GM18502 (cell line): Measurements from ENCODE around the gene SUGCT.

Experiments used
- ATAC-seq: cut with Tn5 transposase; IDR thresholded peaks from one replicate; pipeline ENCODE4 v1.9.1; 2021; ENCODE audit warnings: mild to moderate bottlenecking; ENCODE audit not compliant: unreplicated experiment, poor library complexity

Gene SUGCT

DNA sequence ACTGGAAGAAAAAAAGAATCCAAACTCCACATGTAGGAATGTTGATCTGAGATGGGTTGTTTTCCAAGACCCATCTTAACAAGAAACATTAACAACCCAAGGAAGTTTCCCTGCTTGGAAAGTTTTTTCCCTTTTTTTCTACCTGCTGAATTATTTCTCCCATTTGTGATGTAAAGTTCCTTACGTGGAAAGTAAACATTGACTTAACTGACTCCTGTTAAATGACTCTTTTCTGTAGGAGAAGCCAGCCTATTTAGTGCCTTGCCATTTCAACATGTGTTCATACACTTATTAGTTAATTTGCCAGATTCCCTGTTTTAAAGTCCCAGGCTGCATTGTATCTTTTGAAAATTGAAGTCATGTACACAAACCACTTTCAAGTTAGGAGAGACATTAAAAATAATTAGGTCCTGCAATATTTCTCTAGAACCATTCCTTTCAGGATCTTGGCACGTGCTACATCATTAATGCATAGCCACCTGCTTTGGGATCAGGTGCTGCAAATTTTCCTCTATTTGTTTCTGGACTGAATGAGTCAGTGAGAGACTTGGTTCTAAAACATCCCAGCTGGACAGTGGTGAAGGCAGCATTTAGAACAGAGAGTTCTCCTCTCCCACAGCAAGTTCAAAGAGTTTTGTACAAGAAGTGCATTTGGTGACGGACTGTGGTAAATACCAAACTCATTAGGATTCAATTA lies 698.5 kb downstream of the SUGCT start:
- no peak for ATAC-seq

DNA sequence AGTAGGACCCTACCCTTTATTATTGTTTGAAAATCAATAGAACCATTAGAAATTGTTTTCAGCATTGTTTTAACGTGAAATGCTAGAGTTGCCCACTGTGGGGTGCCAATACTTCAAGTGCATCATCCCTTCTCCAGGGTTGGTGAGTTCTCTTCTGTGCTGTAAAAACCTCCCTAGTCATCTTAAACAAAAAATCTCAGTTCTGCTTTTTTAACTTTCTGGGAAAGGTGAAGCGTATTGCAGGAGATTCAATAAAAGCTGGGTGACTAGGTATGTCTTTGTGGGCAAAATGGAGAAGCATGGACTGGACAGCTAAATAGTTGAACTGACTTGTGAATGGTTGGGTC lies 699.1 kb downstream of the SUGCT start:
- no peak for ATAC-seq

DNA sequence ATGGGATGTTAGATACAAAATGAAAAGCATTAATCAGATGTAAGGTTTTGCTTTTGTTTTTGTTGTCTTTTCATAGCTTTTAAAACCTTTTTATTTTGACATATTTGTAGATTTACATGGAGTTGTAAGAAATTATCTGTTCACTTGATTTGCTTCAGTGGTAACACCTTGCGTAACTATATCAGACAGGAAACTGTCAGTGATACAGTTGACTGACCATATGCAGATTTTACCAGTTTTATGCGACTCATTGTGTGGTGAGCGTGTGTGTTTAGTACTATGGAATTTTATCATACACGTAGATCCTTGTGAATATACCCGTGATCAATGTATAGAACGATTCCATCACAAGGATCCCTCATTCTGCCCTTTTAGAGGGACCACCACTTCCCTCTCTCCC lies 701.4 kb downstream of the SUGCT start:
- ATAC-seq: no peak

DNA sequence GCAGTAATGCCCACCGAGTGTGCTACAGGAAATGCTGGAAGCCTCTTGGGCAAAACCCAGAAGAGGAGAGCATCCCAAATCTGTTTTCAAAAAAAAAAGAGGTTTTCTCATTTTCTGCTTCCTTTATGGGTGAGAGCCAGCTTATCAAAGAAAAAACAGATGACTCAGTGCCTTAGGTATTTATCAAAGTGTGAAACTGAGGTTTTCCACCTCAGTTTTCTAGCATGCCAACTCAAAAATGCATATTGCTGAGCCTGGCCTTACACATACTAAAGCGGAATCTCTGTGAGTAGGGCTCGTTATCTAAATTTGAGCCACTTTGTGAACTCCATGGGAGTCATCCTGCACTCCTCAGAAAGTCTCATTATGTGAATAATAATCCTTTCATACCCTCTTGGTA lies 705.1 kb downstream of the SUGCT start:
- ATAC-seq: no peak

DNA sequence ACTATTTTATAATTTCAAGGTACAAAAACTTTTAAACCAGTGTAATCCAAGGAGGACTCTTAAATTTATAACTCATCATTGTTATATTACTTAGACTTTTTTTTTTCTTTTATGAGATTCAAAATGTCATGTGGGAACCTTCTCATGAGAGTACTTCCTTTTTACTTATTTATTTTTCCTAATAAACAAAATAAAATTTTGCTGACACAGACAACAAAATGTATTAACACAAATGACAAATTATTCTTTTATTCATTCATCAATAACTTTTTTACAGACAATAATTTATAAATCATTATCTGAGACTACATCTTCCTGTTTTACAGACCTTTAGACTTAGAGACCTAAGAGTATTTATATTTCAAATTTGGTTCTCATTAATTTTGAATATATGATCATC lies 706.2 kb downstream of the SUGCT start:
- no peak for ATAC-seq

DNA sequence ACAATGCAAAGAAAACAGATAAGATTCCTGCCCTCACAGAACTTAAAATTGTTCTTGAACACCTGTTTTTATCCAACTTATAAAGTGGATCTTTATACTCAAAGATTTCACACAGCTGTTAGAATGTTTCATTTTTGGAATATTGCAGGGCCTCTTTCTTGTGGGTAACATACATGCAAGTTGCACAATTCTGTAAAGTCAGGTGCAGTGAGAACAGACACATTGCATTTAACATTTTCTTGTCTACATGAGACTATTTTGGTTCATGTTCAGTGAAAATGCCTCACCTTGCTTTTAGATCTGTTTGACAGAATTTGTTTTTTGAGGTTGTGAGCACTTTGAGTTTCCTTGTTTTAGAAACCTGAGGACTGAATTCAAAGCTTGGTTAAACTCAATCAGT lies 707.8 kb downstream of the SUGCT start:
- ATAC-seq: no peak

DNA sequence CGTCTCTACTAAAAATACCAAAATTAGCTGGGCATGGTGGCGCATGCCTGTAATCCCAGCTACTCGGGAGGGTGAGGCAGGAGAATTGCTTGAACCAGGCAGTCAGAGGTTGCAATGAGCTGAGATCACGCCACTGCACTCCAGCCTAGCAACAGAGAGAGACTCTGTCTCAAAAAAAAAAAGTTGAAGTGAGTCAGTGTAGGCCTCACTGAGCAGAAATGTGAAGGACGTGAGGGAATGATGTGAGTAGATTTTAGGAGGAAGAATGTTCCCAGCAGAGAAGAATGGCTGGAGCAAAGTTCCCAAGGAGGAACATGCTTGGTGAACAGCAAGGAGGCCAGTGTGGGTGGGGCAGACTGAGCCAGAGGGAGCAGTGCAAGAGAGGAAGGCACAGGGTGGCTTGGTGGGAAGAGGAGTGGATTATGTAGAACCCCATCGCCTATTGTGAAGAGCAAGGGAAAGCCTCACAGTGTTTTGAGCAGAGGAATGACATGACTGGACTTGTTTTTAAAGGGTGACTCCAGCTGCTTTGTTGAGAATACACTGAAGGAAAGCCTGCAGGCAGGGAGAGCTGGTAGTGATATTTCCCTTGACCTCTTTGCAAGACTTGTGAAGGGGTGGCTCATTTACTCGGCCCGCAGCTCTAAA lies 708.7 kb downstream of the SUGCT start:
- no peak for ATAC-seq

DNA sequence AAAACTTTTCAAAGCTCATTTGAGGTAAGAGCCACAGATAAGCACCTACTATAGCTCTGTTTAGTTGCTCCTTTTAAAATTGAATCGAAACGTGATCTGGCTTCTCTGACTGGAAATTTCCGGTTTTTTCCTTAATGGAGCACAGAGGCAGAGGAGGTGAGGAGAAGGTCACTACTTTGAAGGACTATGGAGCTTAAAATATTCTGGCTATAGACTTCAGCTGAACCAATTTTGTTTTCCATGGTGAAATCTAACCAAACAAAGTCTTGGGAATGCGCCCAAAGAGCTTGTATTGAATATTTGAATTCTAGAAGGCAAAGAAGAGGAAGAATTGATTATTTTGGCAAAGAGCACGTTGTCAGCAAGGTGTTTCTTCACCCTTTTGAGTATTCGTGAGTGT lies 711.1 kb downstream of the SUGCT start:
- ATAC-seq: no peak

DNA sequence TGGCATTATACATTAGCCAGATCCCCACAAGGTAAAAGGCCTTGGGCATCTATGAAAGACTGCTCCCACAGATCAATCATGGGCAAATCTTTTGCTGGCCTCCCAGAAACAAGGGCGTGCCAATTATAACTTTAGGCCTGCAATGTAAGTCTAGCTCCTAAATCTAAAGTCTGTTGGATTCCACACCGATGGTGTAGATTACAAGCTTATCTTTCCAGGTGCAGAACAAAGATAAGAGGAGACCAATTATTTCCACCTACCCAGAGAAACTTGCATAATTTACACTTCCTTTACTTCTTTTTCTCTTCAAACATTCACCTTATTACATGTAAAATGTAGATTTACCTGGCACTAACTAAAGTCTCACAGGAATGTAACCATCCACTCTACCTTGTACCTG lies 713.1 kb downstream of the SUGCT start:
- ATAC-seq: no peak

DNA sequence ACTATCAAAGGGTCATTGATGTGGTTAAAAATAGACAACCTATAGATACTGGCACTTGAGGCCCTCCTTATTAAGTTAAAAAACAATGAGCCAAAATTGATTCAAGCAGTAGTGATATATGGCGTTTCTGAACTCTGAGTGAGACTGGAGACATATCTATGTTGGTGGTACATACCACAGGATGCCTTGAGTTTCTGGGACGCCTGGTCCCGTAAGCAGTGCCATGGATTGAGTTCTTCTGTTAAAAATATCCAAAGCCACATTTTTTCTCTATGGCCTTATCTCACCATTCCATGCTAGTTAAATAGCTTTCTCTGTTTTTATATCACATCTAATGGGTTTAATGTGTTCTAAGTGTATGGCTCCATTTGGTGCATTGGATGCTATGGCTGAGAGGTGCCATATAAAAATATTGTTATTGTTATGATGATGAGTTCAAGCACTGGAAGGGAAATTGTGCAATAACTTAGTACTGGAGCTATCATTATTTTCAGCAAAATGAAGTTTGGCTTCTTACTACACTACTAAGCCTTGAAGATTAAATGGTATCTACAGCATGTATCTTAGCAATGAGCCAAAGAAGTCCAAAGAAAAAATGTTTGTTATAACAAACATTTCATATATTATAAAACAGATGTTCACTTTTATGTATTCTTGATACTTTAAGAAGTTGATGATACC lies 713.9 kb downstream of the SUGCT start:
- no peak for ATAC-seq

DNA sequence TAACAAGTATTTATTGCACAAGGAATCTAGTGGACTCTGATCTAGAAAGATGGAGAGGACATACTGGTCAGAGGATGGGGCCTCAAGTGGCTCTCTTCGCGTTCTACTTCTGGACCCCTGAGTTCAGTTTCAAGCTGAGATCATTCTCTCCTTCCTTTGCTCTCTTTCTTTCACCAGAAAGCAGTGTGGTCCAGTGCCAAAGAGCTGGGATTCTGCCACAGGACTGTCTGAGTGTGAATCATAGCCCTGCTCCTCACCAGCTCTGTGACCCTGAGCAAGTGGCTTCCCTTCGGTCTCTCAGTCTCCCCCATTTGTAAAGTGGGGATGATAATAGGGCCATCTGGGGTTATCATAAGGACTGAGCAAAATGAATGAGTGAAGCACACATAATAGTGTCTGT lies 715.2 kb downstream of the SUGCT start:
- ATAC-seq: no peak

DNA sequence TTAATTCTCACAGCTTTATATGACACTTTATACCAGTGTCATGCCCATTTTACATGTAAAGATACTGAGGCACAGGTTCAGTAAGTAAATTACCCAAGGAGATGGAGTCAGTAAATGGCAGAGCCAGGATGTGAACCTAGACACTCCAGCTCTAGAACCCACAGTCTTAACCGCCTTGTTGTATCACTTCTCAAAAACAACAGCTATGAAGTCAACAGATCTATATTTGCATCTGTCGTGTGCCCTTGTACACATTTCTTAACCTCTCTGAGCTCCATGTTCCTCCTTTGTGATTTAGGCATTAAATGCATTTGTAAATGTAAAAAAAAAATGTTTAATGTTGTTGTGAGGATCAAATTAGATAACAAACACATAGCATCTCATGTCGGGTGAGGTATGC lies 716.2 kb downstream of the SUGCT start:
- no peak for ATAC-seq

DNA sequence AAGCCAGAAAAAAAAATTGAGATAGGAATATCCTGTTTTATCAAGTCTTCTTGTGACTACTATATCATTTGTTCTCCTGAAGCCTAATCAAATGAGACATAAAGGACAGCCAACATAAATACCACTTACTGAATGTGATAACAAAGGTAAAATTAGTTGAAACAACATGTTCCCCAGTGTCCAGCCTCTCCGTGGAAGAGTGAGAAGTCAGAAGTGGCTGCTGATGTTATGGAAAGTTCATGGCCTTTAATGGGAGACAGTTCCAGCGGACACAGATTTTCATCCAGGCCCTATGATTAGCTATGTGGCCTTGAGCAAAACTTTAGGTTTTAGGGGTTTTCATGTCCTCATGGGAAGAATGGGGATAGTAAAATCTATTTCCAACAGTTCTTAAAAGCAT lies 724.3 kb downstream of the SUGCT start:
- no peak for ATAC-seq

DNA sequence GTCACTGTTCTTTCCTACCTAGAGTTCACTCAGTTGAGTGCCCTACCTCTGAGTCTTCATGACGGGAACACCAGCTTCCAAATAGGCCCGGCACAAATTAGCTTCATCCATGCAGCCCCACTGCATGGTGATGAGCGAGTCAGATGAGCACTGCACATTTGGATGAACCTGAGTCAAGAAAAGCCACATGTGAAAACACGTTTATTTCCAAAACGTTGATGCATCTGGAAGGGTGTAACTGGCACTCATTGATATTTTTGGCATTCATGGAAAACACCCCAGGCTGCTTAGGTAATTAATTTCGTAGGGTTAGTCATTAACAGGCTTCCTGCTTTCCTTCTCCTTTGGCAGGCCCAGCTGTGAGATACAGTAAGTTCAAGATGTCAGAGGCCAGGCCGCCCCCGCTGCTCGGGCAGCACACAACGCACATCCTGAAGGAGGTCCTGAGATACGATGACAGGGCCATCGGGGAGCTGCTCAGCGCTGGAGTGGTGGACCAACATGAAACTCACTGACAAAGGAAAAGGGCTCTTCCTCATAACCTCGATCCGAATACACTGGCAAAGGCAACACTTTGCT lies 725.2 kb downstream of the SUGCT start:
- no peak for ATAC-seq

DNA sequence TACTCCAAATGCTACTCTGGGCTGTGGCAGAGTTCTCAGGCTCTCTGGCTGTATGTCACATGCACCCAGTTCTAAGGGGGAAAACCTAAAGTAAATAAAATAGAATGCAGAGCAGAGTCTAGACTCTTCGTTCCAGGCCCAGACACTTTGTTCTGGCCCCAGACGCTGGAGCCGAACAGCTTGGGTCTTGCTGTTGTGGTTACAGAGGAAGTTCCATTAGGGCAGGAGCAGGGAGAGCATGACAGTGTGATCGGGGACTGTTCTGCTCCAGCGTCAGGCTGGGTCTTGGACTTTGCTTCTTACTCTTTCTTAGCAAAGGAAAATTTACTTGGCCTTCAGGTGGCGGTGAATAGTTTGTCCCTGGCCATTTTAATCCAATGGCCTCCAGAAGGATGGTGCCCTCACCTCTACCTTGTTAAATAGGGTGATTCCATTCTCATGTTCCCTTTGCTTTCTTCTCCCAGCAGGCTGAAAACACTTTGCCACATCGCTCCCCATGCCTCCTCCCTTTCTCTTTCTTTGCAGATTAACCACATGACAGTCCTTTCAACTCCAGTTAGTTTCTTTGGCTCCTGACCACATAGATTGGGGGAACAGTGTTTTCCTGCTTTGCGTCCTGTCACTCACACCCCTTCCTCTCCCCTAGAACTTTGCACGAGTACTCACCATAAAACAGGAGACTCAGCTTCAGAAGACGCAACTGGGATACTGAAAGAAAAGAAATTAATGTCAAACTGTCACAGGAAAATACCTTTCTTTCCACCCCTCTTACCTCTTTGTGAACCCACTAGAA lies 730.8 kb downstream of the SUGCT start:
- no peak for ATAC-seq

DNA sequence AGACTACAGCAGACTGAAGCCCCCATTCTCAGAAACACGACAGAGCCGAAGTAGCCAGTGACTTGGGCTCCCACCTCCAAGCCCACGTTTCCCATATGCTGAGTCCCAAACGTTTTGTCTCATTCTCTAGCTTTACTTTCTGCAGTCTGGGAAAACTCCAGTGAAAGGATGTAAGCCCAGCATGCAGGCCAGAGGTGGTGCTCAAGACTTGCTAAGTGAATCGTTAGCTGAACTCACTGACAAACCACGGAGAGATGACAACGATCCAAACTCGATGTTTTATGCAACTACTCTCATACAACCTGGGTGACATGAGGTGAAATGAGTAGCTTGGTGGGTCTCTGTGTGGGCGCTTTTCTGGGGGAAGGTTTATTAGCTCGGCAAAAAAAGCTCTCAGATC lies 731.8 kb downstream of the SUGCT start:
- ATAC-seq: no peak

DNA sequence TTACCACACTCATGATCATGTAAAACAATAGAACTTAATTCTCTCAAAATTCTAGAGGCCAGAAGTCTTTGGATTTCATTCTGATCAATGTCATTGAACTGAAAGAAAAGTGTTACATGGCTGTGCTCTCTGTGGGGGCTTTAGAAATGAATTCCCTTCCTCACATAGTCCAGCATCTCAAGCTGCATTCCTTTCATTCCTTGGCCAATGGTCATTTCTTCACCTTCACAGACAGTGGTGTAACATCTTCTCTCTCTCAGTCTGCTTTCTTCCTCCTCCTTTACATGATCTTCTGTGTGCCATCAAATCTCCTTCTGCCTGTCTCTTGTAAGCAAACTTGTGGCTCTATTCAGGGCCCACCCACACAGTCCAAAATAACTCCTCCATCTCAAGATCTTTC lies 735.3 kb downstream of the SUGCT start:
- no peak for ATAC-seq

DNA sequence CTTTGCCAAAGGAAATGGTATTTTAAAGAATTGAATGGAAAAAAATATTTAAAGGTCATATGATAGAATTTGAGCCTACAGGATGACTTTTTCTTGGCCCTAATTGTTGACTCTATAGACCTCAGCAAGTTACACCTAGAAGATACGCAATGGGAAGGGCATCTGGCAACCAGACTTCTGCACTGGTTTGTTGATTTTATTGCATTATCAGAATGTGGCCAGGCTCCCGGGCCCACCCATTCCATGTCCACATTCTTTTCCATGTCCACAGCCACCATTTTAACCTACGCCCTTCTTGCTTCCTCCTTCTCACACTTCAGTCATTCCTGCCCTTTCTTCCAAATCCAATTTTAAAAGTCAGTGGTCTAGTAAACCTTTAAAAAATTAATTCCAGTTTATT lies 738.4 kb downstream of the SUGCT start:
- no peak for ATAC-seq

DNA sequence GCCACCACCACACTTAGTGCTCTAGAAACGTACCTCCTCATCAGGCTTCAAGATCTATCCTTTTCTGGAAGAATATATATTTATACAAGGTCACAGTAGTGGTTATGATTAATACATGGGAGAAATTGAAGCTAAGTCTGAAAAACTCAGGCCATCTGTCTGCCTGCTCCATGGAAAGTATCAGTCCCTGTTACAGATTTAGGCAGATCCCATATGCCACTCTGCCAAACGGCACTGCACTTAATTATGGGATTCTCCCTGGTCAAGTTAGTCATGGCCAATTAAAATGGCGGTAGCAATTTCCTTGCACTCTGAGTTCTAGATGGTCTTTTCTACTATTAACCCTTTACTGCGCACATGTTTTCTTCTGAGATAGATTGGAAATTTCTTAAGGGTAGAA lies 740.0 kb downstream of the SUGCT start:
- ATAC-seq: no peak

DNA sequence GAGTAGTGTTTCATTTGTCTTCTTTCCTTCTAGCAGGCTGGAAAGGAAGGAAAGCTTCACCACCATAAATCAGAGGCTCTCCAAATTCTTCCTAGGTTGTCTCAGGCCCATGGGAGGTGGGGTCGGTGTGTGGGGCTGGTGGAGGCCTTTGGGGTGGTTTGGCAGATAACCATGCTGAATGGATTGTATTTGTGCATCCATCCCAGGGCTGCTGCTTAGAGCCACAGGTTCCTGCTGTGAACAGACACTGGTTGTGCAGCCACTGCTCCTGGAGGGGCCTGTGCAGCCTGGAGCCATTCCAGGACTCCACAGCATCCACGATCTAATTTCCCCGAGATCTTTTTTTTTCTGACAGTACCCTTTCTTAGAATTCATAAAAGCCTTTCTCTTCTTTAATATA lies 741.8 kb downstream of the SUGCT start:
- no peak for ATAC-seq
